Panc1 (cell line): ENCODE measurements around the gene ALKBH1. TPM values are rescaled to one million over a fixed set of nuclear protein-coding genes. Genes with fewer than 3 reads are reported as not detected.

Experiments used
- ATAC-seq: fragments of 200-7000 bp; cut with Tn5 transposase; 2 replicates; pipeline ENCODE4 v1.9.1; 2020; ENCODE audit warnings: mild to moderate bottlenecking, moderate library complexity
- BruUV-seq: library from RNA; stranded (reverse); fragments of 400-500 nt; replicated peaks from 2 replicates; lab custom pipeline; 2021; lab: Mats Ljungman, UMichigan
- CTCF ChIA-PET: fragments of 300-600 bp; sonication (Branson Sonifier 250); formaldehyde crosslinking; loops from one replicate; lab custom pipeline; 2022; ENCODE audit warnings: antibody characterized with exemption; lab: Charles Lee
- POLR2A ChIA-PET: fragments of 300-600 bp; sonication (Branson Sonifier 250); formaldehyde crosslinking; loops from one replicate; lab custom pipeline; 2022; ENCODE audit warnings: antibody characterized with exemption; lab: Charles Lee
- DNase-seq: peaks from one replicate; pipeline ENCODE4 v3.0.0-alpha.2; 2010; ENCODE audit warnings: low read depth, low spot score
- H3K27ac ChIP-seq: 2 replicates; pipeline ENCODE4 v1.5.1; 2011; ENCODE audit warnings: mild to moderate bottlenecking, low read length, inconsistent platforms
- H3K27me3 ChIP-seq: fragments of 200-500 bp; sonication (Bioruptor generic); 2 replicates; pipeline ENCODE4 v1.6.0; 2014; ENCODE audit warnings: low read length, inconsistent platforms; ENCODE audit not compliant: control insufficient read depth, insufficient read depth
- H3K36me3 ChIP-seq: fragments of 200-500 bp; sonication (Bioruptor generic); 2 replicates; pipeline ENCODE4 v1.5.1; 2014; ENCODE audit warnings: inconsistent platforms, mild to moderate bottlenecking, low read length, moderate library complexity; ENCODE audit not compliant: control insufficient read depth, insufficient read depth
- H3K4me1 ChIP-seq: 2 replicates; pipeline ENCODE4 v1.5.1; 2011; ENCODE audit warnings: inconsistent platforms, mild to moderate bottlenecking, low read length, moderate library complexity; ENCODE audit not compliant: control insufficient read depth, insufficient read depth
- H3K4me3 ChIP-seq, 2 experiments: 2 replicates each; pipeline ENCODE4 v1.5.1; 2011 to 2012; ENCODE audit warnings: low read depth in 2 of 2, low read length in 2 of 2, mild to moderate bottlenecking in 2 of 2, inconsistent platforms in 1 of 2, moderate library complexity in 1 of 2
- H3K9me3 ChIP-seq: fragments of 200-500 bp; sonication (Bioruptor generic); 2 replicates; pipeline ENCODE4 v1.5.1; 2014; ENCODE audit warnings: low read depth, mild to moderate bottlenecking, inconsistent platforms, low read length, moderate library complexity; ENCODE audit not compliant: control insufficient read depth, insufficient read depth
- POLR2AphosphoS5 ChIP-seq: IDR thresholded peaks from 2 replicates; pipeline ENCODE4 v1.6.1; 2012; ENCODE audit warnings: mild to moderate bottlenecking, low read depth, low read length, moderate library complexity
- SIN3A ChIP-seq: IDR thresholded peaks from 2 replicates; pipeline ENCODE4 v1.6.1; 2012; ENCODE audit warnings: low read depth, mild to moderate bottlenecking, low read length, moderate library complexity, borderline replicate concordance; ENCODE audit not compliant: insufficient read depth
- TCF7L2 ChIP-seq: IDR thresholded peaks from 2 replicates; pipeline ENCODE4 v1.6.1; 2011; ENCODE audit warnings: mild to moderate bottlenecking, low read depth, low read length, inconsistent platforms
- in situ Hi-C: cut with HindIII; loops from 2 replicates; pipeline ENCODE4 v1.10.0; 2016; ENCODE audit warnings: low sequenced_read_pairs, low pct_unique_long_range_greater_than_20kb
- intact Hi-C: fragments of 100-400 bp; cut with micrococcal nuclease; formaldehyde crosslinking; loops from one replicate; pipeline ENCODE4 v1.10.0; 2022; ENCODE audit not compliant: unreplicated experiment
- total RNA-seq: library from RNA; stranded (reverse); gene quantifications from one replicate; pipeline ENCODE4 v1.2.1, GENCODE V29; 2021; ENCODE audit not compliant: unreplicated experiment
- TF ChIP-seq, protein P1 (sequence below): fragments of 450-650 bp; IDR thresholded peaks from 2 replicates; pipeline ENCODE4 v1.5.1; 2017; ENCODE audit warnings: mild to moderate bottlenecking
- TF ChIP-seq, protein P2 (sequence below), 2 experiments: IDR thresholded peaks; 2 replicates each; pipeline ENCODE4 v1.6.1; 2011 to 2012; ENCODE audit warnings: low read depth in 2 of 2, control low read depth in 1 of 2, low read length in 1 of 2, mild to moderate bottlenecking in 1 of 2, moderate library complexity in 1 of 2; ENCODE audit not compliant: insufficient read depth in 1 of 2

Gene ALKBH1
- total RNA-seq, 1 experiment from 2014 or later: 13.0 TPM

GRCh38 chr14:77691259-77691658, 16.6 kb downstream of the ALKBH1 start:
- H3K27me3 ChIP-seq: no peaks in the 10 kb centered on the region
- DNase-seq (no peak), ATAC-seq (no peak)
- peaks cover 6% of the 10 kb centered on the region for H3K36me3 ChIP-seq
- no peaks in the 10 kb centered on the region for H3K9me3 ChIP-seq
- no peaks in the 10 kb centered on the region for H3K4me1 ChIP-seq
- BruUV-seq: no TSS peak
- in situ Hi-C loops (no loop called here), intact Hi-C loops (no loop called here)
- ChIA-PET CTCF (no interaction called here), POLR2A (no interaction called here)
- no peak overlapping the region for H3K27ac ChIP-seq
- no peak overlapping the region for H3K4me3 ChIP-seq
- TF ChIP-seq SIN3A (no peak), TCF7L2 (no peak), POLR2AphosphoS5 (no peak)
- TF ChIP-seq, protein P1, sequence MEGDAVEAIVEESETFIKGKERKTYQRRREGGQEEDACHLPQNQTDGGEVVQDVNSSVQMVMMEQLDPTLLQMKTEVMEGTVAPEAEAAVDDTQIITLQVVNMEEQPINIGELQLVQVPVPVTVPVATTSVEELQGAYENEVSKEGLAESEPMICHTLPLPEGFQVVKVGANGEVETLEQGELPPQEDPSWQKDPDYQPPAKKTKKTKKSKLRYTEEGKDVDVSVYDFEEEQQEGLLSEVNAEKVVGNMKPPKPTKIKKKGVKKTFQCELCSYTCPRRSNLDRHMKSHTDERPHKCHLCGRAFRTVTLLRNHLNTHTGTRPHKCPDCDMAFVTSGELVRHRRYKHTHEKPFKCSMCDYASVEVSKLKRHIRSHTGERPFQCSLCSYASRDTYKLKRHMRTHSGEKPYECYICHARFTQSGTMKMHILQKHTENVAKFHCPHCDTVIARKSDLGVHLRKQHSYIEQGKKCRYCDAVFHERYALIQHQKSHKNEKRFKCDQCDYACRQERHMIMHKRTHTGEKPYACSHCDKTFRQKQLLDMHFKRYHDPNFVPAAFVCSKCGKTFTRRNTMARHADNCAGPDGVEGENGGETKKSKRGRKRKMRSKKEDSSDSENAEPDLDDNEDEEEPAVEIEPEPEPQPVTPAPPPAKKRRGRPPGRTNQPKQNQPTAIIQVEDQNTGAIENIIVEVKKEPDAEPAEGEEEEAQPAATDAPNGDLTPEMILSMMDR: no peak
- TF ChIP-seq, protein P2, sequence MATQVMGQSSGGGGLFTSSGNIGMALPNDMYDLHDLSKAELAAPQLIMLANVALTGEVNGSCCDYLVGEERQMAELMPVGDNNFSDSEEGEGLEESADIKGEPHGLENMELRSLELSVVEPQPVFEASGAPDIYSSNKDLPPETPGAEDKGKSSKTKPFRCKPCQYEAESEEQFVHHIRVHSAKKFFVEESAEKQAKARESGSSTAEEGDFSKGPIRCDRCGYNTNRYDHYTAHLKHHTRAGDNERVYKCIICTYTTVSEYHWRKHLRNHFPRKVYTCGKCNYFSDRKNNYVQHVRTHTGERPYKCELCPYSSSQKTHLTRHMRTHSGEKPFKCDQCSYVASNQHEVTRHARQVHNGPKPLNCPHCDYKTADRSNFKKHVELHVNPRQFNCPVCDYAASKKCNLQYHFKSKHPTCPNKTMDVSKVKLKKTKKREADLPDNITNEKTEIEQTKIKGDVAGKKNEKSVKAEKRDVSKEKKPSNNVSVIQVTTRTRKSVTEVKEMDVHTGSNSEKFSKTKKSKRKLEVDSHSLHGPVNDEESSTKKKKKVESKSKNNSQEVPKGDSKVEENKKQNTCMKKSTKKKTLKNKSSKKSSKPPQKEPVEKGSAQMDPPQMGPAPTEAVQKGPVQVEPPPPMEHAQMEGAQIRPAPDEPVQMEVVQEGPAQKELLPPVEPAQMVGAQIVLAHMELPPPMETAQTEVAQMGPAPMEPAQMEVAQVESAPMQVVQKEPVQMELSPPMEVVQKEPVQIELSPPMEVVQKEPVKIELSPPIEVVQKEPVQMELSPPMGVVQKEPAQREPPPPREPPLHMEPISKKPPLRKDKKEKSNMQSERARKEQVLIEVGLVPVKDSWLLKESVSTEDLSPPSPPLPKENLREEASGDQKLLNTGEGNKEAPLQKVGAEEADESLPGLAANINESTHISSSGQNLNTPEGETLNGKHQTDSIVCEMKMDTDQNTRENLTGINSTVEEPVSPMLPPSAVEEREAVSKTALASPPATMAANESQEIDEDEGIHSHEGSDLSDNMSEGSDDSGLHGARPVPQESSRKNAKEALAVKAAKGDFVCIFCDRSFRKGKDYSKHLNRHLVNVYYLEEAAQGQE (IDR thresholded peaks at IDR 0.05; ENCODE audit: insufficient read depth in 1 of 2, low read depth in 2 of 2, low read length in 1 of 2): no peak

GRCh38 chr14:77682158-77682553, 25.7 kb downstream of the ALKBH1 start:
- ChIA-PET POLR2A (no interaction called here), CTCF (no interaction called here)
- Histone ChIP-seq H3K27ac (no peak overlapping the region), H3K4me3 (no peak overlapping the region), H3K4me1 (no peaks in the 10 kb centered on the region), H3K36me3 (no peaks in the 10 kb centered on the region), H3K27me3 (no peaks in the 10 kb centered on the region), H3K9me3 (no peaks in the 10 kb centered on the region)
- BruUV-seq: no TSS peak
- TF ChIP-seq SIN3A: no peak
- no peak for TF ChIP-seq POLR2AphosphoS5
- no peak for TF ChIP-seq TCF7L2
- TF ChIP-seq, protein P1: no peak
- TF ChIP-seq, protein P2 (IDR thresholded peaks at IDR 0.05; ENCODE audit: insufficient read depth in 1 of 2, low read depth in 2 of 2, low read length in 1 of 2): no peak
- DNase-seq (no peak), ATAC-seq (no peak)
- in situ Hi-C loops: no loop called here
- intact Hi-C loops: no loop called here
